Measurements from ENCODE around the gene LYRM9.
A peak's percentile ranks its signal among the peaks of the same experiment; 100 is the strongest.
"Not testable (repeated sequence)": the region's sequence is repeated elsewhere in the genome, so short reads cannot be mapped to it uniquely, and the experiment has no call there.

Gene LYRM9

GRCh38 chr17:27906226-27906580 is 13.0 kb upstream of the LYRM9 start:
- DNase-seq (ENCODE audit: low spot score) = no peak

GRCh38 chr17:27905447-27906225 is 12.5 kb upstream of the LYRM9 start:
- no peak for DNase-seq (ENCODE audit: low spot score)

- DNase-seq (ENCODE audit: low spot score) = no peak
Observed at GRCh38 chr17:27904534-27905446, 11.6 kb upstream of the LYRM9 start.

GRCh38 chr17:27904114-27904513 is 10.9 kb upstream of the LYRM9 start:
- DNase-seq (ENCODE audit: low spot score) = no peak

GRCh38 chr17:27899525-27899924 is 6.4 kb upstream of the LYRM9 start:
- no peak for DNase-seq (ENCODE audit: low spot score)

- DNase-seq (ENCODE audit: low spot score) = no peak
Observed at GRCh38 chr17:27898096-27898495, 4.9 kb upstream of the LYRM9 start.

GRCh38 chr17:27896701-27897100 is 3.5 kb upstream of the LYRM9 start:
- DNase-seq (ENCODE audit: low spot score) = no peak

GRCh38 chr17:27895940-27896535 is 2.9 kb upstream of the LYRM9 start:
- DNase-seq (ENCODE audit: low spot score) = no peak

GRCh38 chr17:27895123-27895895 is 2.1 kb upstream of the LYRM9 start:
- DNase-seq (ENCODE audit: low spot score) = no peak

- no peak for DNase-seq (ENCODE audit: low spot score)
Observed at GRCh38 chr17:27893841-27894503, 807 bp upstream of the LYRM9 start.

GRCh38 chr17:27892542-27892865 is 661 bp downstream of the LYRM9 start:
- DNase-seq (ENCODE audit: low spot score) = no peak

GRCh38 chr17:27891841-27892240 is 1.3 kb downstream of the LYRM9 start:
- DNase-seq (ENCODE audit: low spot score) = no peak

- DNase-seq (ENCODE audit: low spot score) = no peak
Observed at GRCh38 chr17:27889711-27890251, 3.4 kb downstream of the LYRM9 start.

- DNase-seq (ENCODE audit: low spot score) = peak; percentile 49
Observed at GRCh38 chr17:27888945-27889344, 4.2 kb downstream of the LYRM9 start.

- DNase-seq (ENCODE audit: low spot score) = no peak
Observed at GRCh38 chr17:27888067-27888466, 5.1 kb downstream of the LYRM9 start.

- not testable (repeated sequence) for DNase-seq (ENCODE audit: low spot score)
Observed at GRCh38 chr17:27886348-27886906, 6.7 kb downstream of the LYRM9 start.

GRCh38 chr17:27882162-27882840 is 10.9 kb downstream of the LYRM9 start:
- no peak for DNase-seq (ENCODE audit: low spot score)

GRCh38 chr17:27879987-27880608 is 13.1 kb downstream of the LYRM9 start:
- peak; percentile 86 for DNase-seq (ENCODE audit: low spot score)

- DNase-seq (ENCODE audit: low spot score) = no peak
Observed at GRCh38 chr17:27878776-27879562, 14.2 kb downstream of the LYRM9 start.
